IMR-90 (cell line): Measurements from ENCODE around the gene KRTDAP. TPM values are rescaled to one million over a fixed set of nuclear protein-coding genes. Genes with fewer than 3 reads are reported as not detected.
A peak's percentile ranks its signal among the peaks of the same experiment; 100 is the strongest.

ENCODE experiments used
- ATAC-seq: fragments of 200-7000 bp; cut with Tn5 transposase; 2 replicates; pipeline ENCODE4 v1.9.1; 2020; ENCODE audit warnings: low read depth, mild to moderate bottlenecking, moderate library complexity
- BruUV-seq: library from RNA; stranded (reverse); fragments of 400-500 nt; replicated peaks from 2 replicates; lab custom pipeline; 2021; lab: Mats Ljungman, UMichigan
- CTCF ChIA-PET: fragments of 300-600 bp; formaldehyde crosslinking; extraction: SDS; loops from one replicate; lab custom pipeline; 2021; ENCODE audit warnings: antibody characterized with exemption; lab: Yijun Ruan, JAX
- POLR2A ChIA-PET: fragments of 300-600 bp; sonication (Branson Sonifier 250); formaldehyde crosslinking; loops from one replicate; lab custom pipeline; 2022; ENCODE audit warnings: antibody characterized with exemption; ENCODE audit not compliant: unreplicated experiment; lab: Charles Lee
- DNase-seq: peaks from one replicate; pipeline ENCODE4 v3.0.0; 2013
- H2AFZ ChIP-seq: replicated peaks from 2 replicates; pipeline ENCODE3; 2013; ENCODE audit warnings: low read length, mild to moderate bottlenecking; ENCODE audit not compliant: poor library complexity
- H2AK5ac ChIP-seq: 2 replicates; pipeline ENCODE4 v1.6.1; 2013; ENCODE audit warnings: low read depth, low read length, inconsistent platforms
- H2AK9ac ChIP-seq: replicated peaks from 2 replicates; pipeline ENCODE3; 2013; ENCODE audit warnings: mild to moderate bottlenecking, low read depth, low read length, moderate library complexity; ENCODE audit not compliant: poor library complexity
- H2BK120ac ChIP-seq: 2 replicates; pipeline ENCODE4 v1.6.1; 2013; ENCODE audit warnings: low read depth, low read length, inconsistent platforms
- H2BK15ac ChIP-seq: 3 replicates; pipeline ENCODE4 v1.6.1; 2013; ENCODE audit warnings: low read depth, low read length, inconsistent platforms
- H2BK20ac ChIP-seq: 2 replicates; pipeline ENCODE4 v1.6.1; 2013; ENCODE audit warnings: low read depth, mild to moderate bottlenecking, inconsistent platforms, low read length, moderate library complexity
- H2BK5ac ChIP-seq: 2 replicates; pipeline ENCODE4 v1.6.1; 2013; ENCODE audit warnings: mild to moderate bottlenecking, low read depth, low read length, inconsistent platforms; ENCODE audit not compliant: poor library complexity, severe bottlenecking
- H3K14ac ChIP-seq: replicated peaks from 2 replicates; pipeline ENCODE4 v1.6.1; 2013; ENCODE audit warnings: low read depth, low read length, inconsistent platforms
- H3K18ac ChIP-seq: 2 replicates; pipeline ENCODE4 v1.6.1; 2013; ENCODE audit warnings: low read depth, low read length, control low read depth
- H3K23ac ChIP-seq: 2 replicates; pipeline ENCODE4 v1.6.1; 2013; ENCODE audit warnings: low read depth, low read length, inconsistent platforms
- H3K27ac ChIP-seq: 2 replicates; pipeline ENCODE4 v1.5.1; 2013; ENCODE audit warnings: mild to moderate bottlenecking, control low read depth, low read length; ENCODE audit not compliant: insufficient read depth
- H3K27me3 ChIP-seq: 2 replicates; pipeline ENCODE4 v1.6.1; 2013; ENCODE audit warnings: low read length; ENCODE audit not compliant: control insufficient read depth, insufficient read depth
- H3K36me3 ChIP-seq: 2 replicates; pipeline ENCODE4 v1.6.1; 2013; ENCODE audit warnings: low read length, mixed read lengths; ENCODE audit not compliant: control insufficient read depth, insufficient read depth
- H3K4ac ChIP-seq: 2 replicates; pipeline ENCODE4 v1.6.1; 2013; ENCODE audit warnings: low read depth, low read length, inconsistent platforms
- H3K4me1 ChIP-seq: 2 replicates; pipeline ENCODE4 v1.6.1; 2013; ENCODE audit warnings: low read length, mixed read lengths; ENCODE audit not compliant: control insufficient read depth, insufficient read depth
- H3K4me2 ChIP-seq: 2 replicates; pipeline ENCODE4 v1.6.1; 2013; ENCODE audit warnings: low read depth, mild to moderate bottlenecking, control low read depth, low read length, moderate library complexity
- H3K4me3 ChIP-seq: 2 replicates; pipeline ENCODE4 v1.5.1; 2013; ENCODE audit warnings: low read depth, mild to moderate bottlenecking, control low read depth, low read length, moderate library complexity; ENCODE audit not compliant: insufficient read depth
- H3K56ac ChIP-seq: 2 replicates; pipeline ENCODE4 v1.6.1; 2013; ENCODE audit warnings: low read length, inconsistent platforms; ENCODE audit not compliant: insufficient read depth; ENCODE audit errors: extremely low read depth
- H3K79me1 ChIP-seq, 2 experiments: 2 replicates each; pipeline ENCODE4 v1.6.1; 2013; ENCODE audit warnings: low read length in 2 of 2, inconsistent platforms in 1 of 2, low read depth in 1 of 2
- H3K9ac ChIP-seq: 2 replicates; pipeline ENCODE4 v1.6.1; 2013; ENCODE audit warnings: low read depth, low read length, control low read depth
- H3K9me1 ChIP-seq: 2 replicates; pipeline ENCODE4 v1.6.1; 2013; ENCODE audit warnings: low read length, inconsistent platforms; ENCODE audit not compliant: insufficient read depth
- H3K9me3 ChIP-seq: 2 replicates; pipeline ENCODE4 v1.6.1; 2013; ENCODE audit warnings: low read length; ENCODE audit not compliant: control insufficient read depth, insufficient read depth
- H4K20me1 ChIP-seq: 2 replicates; pipeline ENCODE4 v1.6.1; 2013; ENCODE audit warnings: low read length, inconsistent platforms; ENCODE audit not compliant: insufficient read depth
- H4K5ac ChIP-seq: 2 replicates; pipeline ENCODE4 v1.6.1; 2013; ENCODE audit warnings: mild to moderate bottlenecking, low read depth, low read length, control low read depth
- H4K8ac ChIP-seq, 2 experiments: 2 replicates each; pipeline ENCODE4 v1.6.1; 2013; ENCODE audit warnings: low read depth in 2 of 2, low read length in 2 of 2, control low read depth in 1 of 2, inconsistent platforms in 1 of 2
- H4K91ac ChIP-seq: 2 replicates; pipeline ENCODE4 v1.6.1; 2013; ENCODE audit warnings: low read depth, low read length, inconsistent platforms; ENCODE audit not compliant: insufficient read depth
- CEBPB ChIP-seq: IDR thresholded peaks from 2 replicates; pipeline ENCODE4 v1.6.1; 2012; ENCODE audit warnings: low read depth, low read length, improper control_type of control experiment
- POLR2A ChIP-seq: IDR thresholded peaks from 2 replicates; pipeline ENCODE4 v1.6.1; 2012; ENCODE audit warnings: mild to moderate bottlenecking, low read depth, low read length
- RAD21 ChIP-seq: IDR thresholded peaks from 2 replicates; pipeline ENCODE4 v1.6.1; 2012; ENCODE audit warnings: low read length, improper control_type of control experiment
- WGBS, 2 experiments: methylation state at CpG; one replicate each; pipeline versions ENCODE4 v1.1.5 to v1.1.7; 2013; ENCODE audit warnings: missing lambda C conversion rate in 2 of 2; ENCODE audit not compliant: insufficient read length in 1 of 2; ENCODE audit errors: extremely low coverage in 2 of 2; 5-methylcytosine and 5-hydroxymethylcytosine counted together
- dilution Hi-C: fragments of 300-500 bp; cut with HindIII; formaldehyde crosslinking; loops from one replicate; pipeline ENCODE4 v1.14.3; 2018; ENCODE audit warnings: low sequenced_read_pairs; ENCODE audit not compliant: unreplicated experiment
- in situ Hi-C: fragments of 300-500 bp; cut with MboI; formaldehyde crosslinking; loops from 3 replicates; pipeline ENCODE4 v1.14.3; 2019; ENCODE audit warnings: low sequenced_read_pairs, inconsistent platforms, mixed read lengths
- intact Hi-C: fragments of 100-400 bp; cut with micrococcal nuclease; formaldehyde crosslinking; loops from 2 replicates; pipeline ENCODE4 v1.10.0; 2022
- polyA plus RNA-seq, 3 experiments: library from polyadenylated mRNA; depleted of rRNA; stranded (reverse); fragments of >200 nt; gene quantifications; 2 replicates each; pipeline ENCODE4 v1.2.3, GENCODE V29; 2012; ENCODE audit warnings: low replicate concordance in 1 of 3
- total RNA-seq: library from RNA; depleted of rRNA; stranded (reverse); fragments of >200 nt; gene quantifications from 2 replicates; pipeline ENCODE4 v1.2.3, GENCODE V29; 2012

Gene KRTDAP
- total and polyA plus RNA-seq, 2 of the 4 experiments (the other 2 are of a cell fraction): not detected

DNA sequence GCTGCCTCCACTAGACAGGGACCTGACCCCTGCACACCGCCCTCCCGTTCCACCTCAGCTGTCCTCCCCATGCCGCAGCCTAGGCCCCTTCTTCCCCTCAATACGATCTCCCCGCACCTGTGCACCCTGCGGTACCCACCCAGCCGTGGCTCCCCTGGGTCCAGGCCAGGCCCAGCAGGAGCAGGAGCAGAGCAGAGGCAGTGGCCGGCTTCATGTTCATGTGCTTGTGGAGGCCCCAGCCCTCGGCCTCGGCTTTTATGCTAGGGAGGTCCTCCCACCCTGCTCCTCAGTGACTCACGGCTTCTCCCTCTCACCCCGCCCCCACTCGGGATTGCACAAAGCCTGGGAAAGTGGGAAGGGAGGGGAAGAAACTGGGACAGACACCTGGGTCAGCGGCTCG lies 11.4 kb upstream of the KRTDAP start:
- Histone ChIP-seq H4K5ac (no peak overlapping the region), H4K20me1 (no peaks in the 10 kb centered on the region), H3K18ac (no peak overlapping the region), H3K4ac (no peak overlapping the region), H2BK5ac (no peak overlapping the region), H3K27ac (no peak overlapping the region), H2BK120ac (no peak overlapping the region), H3K14ac (no peak overlapping the region), H3K9ac (no peak overlapping the region), H3K4me1 (no peaks in the 10 kb centered on the region), H2BK20ac (no peak overlapping the region), H3K79me1 (no peaks in the 10 kb centered on the region), H2AFZ (no peak overlapping the region), H2AK5ac (no peak overlapping the region), H3K56ac (no peak overlapping the region), H2AK9ac (no peak overlapping the region), H3K36me3 (no peaks in the 10 kb centered on the region), H2BK15ac (no peak overlapping the region), H3K27me3 (peaks cover 43% of the 10 kb centered on the region), H4K91ac (no peak overlapping the region), H3K9me1 (no peaks in the 10 kb centered on the region; the same call in 1 of the 2 replicates), H4K8ac (no peak overlapping the region), H3K23ac (no peak overlapping the region), H3K4me3 (no peak overlapping the region), H3K4me2 (no peak overlapping the region), H3K9me3 (no peaks in the 10 kb centered on the region)
- in situ Hi-C loops (no loop called here), intact Hi-C loops (no loop called here), dilution Hi-C loops (no loop called here)
- TF ChIP-seq POLR2A (no peak), RAD21 (no peak), CEBPB (peak; percentile 17; the same call in 1 of the 2 replicates)
- DNase-seq: no peak
- ChIA-PET CTCF (no interaction called here), POLR2A (no interaction called here)
- ATAC-seq: no peak
- 92% methylated on average over 5 of the region's 15 CpGs; no CpG with 5 or more reads in 1 of the 2 experiments for WGBS, 2 experiments
- BruUV-seq: no TSS peak
